AG08395 (cell line): ENCODE data around the gene LGI4.

Experiments used
- DNase-seq: peaks from one replicate; pipeline ENCODE4 v3.0.0; 2012; ENCODE audit warnings: mixed read lengths, low spot score

The LGI4 gene

DNA sequence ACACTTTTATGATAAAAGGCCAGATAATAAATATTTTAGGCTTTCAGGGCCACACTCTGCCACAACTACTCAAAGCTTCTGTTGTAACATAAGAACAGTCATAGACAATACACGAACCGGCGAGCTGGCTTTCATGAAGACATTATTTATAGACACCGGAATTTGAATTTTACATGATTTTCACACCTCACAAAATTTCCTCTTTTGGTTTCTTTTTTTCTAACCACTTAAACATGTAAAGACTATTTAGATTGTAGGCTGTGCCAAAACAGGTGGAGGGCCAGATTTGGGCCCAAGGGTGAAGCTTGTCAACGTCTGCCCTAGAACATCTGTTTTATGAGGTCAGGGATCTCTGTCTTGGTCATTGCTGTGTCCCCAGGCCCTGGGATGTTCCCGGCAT lies 48.9 kb downstream of the LGI4 start:
- DNase-seq = no peak

DNA sequence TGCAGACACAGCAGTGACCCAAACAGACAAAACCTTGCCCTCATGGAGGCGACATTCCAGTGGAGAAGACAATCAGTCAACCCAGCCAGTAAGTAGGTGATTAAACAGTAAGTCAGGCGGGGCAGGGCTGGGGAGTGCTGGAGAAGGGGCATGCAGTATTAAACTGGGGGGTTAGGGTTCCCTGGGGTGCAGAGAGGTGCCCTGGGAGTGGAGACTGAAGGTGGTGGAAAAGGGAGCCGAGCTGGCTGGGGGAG lies 50.4 kb downstream of the LGI4 start:
- DNase-seq = no peak

DNA sequence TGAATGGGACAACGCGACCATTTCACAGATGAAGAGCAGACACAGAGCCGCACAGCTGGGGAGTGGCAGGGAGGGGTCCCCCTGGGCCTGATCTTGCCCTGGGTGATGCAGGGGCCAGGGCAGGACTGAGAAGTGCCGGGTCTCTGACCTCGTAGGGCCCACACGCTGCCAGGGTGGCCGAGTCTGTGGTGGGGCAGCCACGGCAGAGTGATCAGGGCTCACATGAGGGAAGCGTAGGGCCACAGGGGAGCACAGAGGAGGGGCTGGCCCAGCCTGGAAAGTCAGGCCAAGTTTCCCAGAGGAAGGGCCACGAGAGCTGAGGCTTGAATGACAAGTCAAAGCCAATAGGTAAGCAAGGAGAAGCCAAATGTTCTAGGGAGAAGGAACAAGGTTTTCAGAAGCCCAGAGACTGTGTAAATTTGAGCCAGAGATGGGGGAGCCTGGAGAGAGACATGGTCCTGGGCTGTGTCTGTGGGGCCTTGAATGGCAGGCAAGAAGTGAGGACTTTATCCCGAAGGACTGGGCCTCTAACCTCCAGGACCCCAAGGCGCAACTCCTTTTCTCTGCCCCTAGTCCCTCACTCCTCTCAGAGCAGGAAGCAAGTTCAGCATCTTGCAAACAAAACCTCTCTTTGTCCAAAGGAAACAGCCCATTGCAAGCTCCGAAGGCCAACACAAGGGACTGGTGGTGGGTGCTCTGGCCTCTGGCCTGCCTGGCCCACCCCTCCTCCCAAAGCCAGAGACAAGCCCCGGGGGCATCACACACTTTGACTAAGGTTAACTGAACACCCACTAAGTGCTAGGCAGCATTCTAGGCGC lies 51.0 kb downstream of the LGI4 start:
- no peak for DNase-seq

DNA sequence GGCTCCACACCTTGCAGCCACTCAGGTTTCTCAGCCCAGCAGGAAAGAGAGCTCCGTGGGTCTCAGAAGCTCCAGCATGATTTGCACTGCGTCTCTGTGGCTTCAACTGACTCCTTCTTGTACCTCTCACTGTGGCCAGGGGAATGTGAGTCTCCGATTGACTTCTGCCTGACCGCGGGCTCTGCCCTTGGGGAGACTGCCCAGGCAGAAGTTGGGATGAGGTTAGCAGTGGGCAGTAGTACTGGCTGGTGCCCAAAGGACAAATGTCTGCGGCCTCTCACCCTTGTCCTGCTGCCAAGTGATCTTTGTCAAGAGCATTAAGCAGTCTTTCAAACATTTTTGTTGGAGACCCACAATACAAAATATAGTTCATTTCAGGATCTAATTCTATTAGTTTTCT lies 53.7 kb downstream of the LGI4 start:
- DNase-seq = no peak

DNA sequence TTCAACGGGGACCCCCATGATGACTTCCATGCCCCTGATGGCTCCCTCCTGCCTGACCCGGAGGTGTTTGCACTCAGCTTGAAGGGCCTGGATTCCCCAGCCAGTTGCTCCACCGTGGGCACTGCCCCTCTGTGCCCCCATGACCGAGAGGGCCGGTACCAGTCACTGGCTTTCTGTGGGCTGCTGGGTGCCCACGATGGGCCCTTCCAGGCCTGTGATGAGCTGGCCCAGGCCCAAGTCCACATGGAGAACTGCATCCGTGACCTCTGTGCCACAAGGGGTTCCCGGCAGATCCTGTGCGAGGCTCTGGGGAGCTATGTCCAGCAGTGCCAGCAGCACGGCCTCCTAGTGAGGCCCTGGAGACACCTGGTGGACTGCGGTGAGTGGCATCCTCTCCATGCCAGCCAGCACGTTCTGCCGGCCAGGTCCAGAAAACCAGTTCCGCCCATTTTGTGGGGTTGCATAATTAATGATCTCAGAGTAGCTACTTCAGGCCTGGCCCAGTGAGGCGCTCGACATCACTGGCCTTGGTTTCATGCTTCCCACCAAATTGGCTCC lies 54.2 kb downstream of the LGI4 start:
- DNase-seq = no peak

DNA sequence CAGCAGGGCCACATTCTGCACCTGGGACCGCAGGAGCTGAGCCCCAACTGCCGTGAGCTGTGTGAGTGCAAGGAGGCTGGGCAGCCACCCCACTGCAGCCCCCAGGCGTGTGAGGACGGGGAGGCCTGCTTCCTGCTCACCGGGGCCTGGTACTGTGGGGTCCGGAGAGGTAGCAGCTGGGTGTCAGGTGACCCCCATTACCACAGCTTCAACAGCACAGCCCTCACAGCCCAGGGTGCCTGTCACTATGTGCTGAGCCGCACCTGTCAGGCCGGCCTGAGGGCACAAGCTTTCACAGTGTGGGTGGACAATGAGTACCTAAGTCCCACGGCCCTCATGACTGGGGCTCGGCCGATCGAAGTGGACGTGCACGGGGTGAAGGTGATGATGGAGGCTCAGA lies 55.0 kb downstream of the LGI4 start:
- DNase-seq = no peak

DNA sequence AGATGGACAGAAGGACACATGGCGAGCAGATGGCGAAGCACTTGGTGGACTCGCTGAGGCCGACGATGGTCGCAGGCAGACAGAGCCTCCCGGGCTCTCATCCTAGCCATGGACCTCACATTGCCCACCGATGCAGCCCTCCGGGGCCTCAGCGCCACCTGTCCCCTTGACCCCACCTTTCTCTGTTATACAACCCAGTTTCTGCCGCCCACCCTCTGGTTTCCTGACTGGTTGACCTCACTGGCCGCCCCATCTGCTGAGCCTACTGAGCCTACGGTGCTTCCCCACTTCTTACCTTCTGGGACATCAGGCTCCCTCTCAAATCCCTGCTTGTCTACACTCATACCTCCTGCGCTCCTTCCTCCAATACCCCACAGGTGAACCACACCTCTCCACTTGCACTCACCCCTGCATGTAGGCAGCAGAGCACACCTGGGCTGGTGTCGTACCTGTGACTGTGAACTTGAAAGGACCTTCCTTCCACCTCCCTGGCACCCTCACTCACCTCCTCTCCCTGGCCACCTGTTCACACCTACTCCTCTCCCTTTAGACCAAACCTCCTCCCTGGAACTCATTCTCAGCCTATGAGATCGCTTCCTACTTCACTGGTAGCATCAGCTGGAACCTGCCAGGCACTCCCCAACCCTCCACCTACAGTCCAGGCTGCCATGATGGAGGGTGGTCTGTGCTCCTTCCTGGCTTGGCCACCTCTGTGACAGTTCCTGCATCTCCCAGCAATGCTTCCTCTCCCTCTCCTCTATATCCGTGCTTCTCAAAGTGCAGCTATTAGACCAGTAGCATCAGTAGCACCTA lies 57.2 kb downstream of the LGI4 start:
- DNase-seq = no peak

DNA sequence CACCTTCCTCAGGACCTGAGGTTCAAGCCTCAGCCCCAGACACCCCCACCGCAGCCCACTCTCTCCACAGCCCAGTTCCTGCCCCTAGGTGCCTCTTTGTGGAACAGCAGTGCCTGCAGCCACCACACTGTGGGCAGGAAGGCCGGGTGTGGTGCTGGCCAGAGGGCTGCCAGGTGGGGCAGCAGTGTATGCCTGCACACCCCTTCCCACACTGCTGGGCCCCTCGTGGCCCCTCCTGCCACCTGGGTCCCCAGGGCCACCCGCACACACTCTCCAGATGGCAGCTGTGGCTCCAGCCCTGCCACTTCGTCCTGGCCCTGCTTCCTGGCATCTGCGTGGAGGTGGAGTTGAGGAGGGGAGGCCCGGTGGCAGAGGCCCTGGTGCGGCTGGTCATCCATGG lies 58.2 kb downstream of the LGI4 start:
- no peak for DNase-seq

DNA sequence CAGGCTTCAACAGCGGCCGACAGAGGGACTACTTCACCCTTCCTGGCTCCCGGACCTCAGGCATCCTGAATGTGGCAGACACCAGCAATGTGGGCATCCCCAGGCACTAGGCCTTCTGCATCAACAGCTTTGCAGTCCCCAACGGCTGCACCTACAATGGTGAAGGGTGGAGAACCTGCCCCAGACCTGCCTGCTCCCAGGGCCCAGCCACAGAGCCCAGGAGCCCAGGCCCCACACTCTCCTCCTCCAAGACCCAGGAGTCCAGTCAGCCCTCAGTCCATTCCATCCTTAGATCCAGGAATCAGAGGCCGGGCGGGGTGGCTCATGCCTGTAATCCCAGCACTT lies 58.9 kb downstream of the LGI4 start:
- no peak for DNase-seq

DNA sequence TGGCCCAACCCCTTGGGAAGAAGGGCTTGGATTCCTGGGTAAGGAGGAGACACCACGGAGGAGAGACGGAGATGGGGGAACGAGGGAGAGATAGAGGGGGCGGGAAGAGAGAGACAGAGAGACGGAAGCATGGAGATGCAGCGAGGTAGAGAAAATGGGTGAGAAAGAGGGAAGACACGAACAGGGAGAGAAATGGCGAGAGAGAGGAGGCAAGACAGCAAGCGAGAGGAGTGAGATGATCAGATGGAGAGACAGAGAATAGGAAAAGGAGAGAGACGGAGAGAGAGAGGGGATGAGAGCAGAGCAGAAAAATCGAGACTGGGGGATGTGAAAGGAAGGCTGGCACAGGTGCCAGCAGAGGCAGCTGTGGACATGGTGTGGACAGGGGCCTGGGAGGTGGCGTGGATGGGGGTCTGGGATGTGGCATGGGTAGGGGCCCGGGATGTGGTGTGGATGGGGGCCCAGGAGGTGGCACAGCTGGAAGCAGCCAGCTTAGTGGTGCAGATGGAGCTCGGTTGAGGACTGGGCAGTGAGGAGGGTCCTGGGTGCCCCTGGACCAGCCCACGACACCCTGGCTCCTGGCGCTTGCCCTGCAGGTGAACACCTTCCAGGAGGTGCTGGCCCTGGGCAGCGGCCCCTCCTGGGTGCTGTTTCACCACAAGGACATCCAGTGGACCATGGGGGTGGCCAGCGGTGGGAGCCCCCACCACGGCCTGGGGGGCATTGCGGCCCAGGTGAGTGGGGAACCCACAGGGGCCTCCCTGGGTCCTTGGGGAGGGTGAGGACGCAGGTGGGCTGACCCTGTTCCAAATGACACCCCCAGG lies 59.4 kb downstream of the LGI4 start:
- no peak for DNase-seq
